Stimulated activated CD4-positive, alpha-beta T cell treated with anti-CD3 and anti-CD28 coated beads, Interleukin-15, amount 100 ng/mL, for 24 hours (primary cell): ENCODE measurements around the gene GRIN1.

ENCODE experiments used
- DNase-seq: peaks from one replicate; pipeline ENCODE4 v3.0.0-alpha.2; 2020

Gene GRIN1

DNA sequence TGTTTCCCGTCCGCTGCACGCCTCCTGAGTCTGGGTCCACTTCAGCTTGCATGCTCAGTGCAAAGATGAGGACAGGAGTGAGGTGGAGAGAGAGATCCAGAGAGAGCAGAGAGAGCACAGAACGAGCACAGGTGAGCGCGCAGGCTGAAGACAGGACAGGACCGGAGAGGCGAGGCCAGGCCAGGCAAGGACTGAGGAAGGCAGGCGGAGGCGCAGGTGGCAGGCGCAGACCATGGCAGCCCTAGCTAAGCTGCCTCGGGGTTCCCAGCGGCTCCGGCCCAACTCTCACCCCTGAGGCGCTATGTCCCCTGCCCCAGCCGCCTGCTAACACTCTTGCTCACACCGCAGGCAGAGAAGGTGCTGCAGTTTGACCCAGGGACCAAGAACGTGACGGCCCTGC is 9.7 kb downstream of the GRIN1 start:
- DNase-seq, result no peak

DNA sequence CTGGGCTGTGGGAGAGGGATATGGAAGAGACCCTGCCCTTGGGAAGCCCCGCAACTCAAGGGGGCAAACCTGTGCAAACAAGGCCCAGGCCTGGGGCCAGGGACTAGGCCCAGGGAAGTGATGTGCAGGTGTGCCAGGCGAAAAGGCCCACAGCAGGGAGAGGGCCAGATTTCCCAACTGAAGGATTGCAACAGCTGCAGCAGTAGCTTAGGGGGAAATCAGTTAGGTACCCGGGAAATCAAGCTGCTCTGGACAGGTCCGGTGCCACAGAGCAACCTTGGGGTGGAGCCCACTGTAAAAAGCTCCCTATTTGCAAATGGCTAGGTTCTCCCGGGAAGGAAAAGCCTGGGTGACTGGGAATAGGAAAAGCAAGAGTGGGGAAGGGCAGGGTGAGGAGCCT is 10.4 kb downstream of the GRIN1 start:
- no peak for DNase-seq

DNA sequence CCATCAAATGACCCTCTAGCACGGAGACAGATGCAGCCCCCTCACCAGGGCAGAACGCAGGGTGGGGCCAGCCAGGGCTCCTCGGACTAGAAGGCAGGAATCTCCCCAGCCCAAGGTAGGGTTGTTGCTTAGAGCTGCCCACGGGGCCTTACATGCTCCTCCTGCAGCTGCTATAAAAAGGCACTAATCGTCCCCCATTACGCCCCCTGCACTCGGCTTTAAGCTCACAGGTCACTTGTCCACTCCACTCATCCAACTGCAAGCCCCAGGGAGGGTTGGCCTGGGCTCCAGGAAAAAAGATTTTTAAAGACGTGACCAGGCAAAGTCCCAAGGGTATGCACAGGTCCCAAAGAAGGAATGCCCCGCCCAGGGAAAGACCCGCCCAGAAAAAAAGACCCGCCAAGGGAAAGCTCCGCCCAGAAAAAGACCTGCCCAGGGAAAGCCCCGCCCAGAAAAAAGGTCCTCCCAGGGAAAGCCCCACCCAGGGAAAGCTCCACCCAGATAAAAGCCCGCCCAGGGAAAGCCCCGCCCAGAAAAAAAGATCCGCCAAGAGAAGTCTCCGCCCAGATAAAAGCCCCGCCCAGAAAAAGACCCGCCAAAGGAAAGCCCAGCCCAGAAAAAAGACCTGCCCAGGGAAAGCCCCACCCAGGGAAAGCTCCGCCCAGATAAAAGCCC is 11.1 kb downstream of the GRIN1 start:
- DNase-seq, result peak; percentile 57

DNA sequence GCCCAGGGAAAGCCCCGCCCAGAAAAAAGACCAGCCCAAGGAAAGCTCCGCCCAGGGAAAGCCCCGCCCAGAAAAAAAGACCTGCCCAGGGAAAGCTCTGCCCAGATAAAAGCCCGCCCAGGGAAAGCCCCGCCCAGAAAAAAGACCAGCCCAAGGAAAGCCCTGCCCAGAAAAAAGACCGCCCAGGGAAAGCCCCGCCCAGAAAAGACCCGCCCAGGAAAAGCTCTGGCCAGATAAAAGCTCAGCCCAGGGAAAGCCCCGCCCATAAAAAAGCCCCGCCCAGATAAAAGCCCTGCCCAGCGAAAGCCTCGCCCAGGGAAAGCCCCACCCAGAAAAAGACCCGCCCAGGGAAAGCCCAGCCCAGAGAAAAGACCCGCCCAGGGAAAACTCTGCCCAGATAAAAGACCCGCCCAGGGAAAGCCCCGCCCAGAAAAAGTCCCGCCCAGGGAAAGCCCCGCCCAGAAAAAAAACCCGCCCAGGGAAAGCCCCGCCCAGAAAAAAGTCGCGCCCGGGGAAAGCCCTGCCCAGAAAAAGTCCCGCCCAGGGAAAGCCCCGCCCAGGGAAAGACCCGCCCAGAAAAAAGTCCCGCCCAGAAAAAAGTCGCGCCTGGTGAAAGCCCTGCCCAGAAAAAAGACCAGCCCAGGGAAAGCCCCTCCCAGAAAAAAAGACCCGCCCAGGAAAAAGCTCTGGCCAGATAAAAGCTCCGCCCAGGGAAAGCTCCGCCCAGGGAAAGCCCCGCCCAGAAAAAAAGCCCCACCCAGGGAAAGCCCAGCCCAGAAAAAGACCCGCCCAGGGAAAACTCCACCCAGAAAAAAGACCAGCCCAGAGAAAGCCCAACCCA is 11.9 kb downstream of the GRIN1 start:
- peak; percentile 71 for DNase-seq

DNA sequence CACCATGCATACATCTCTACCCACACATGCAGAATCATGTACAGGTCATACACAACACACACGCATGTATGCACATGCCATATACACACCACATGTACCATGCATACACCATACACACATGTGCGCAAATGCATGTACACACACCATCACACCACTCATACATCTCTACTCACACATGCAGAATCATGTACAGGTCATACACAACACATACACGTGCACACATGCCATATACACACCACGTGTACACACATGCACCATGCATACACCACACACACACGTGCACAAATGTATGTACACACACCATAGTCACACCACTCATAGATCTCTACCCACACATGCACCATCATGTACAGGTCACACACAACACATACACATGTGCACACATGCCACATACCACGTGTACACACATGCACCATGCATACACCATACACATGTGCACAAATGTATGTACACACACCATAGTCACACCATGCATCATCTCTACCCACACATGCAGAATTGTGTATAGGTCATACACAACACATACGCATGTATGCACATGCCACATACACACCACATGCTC is 14.0 kb downstream of the GRIN1 start:
- DNase-seq, result no peak

DNA sequence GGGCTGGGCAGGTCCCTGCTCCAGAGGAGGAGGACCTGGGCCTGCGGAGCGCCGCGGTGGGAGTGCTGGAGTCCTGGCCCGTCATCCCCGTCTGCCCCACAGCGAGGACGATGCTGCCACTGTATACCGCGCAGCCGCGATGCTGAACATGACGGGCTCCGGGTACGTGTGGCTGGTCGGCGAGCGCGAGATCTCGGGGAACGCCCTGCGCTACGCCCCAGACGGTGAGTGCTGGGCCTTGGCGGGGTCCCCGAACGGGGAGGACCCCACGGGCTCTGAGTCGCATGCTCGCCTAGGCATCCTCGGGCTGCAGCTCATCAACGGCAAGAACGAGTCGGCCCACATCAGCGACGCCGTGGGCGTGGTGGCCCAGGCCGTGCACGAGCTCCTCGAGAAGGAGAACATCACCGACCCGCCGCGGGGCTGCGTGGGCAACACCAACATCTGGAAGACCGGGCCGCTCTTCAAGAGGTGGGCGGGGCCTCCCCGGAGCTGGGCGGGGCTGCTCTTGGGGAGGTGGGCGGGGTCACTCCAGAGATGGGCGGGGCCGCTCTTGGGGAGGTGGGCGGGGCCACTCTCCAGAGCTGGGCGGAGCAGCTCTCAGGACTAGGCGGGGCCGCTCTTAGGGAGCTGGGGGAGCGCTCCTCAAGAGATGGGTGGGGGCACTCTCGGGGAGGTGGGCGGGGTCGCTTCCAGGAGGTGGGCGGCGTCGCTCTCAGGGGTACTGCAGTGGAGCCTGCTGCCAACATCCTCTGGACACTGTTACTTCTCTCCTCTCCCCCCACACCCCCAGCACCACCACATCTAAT is 17.8 kb downstream of the GRIN1 start:
- peak; percentile 72 for DNase-seq

DNA sequence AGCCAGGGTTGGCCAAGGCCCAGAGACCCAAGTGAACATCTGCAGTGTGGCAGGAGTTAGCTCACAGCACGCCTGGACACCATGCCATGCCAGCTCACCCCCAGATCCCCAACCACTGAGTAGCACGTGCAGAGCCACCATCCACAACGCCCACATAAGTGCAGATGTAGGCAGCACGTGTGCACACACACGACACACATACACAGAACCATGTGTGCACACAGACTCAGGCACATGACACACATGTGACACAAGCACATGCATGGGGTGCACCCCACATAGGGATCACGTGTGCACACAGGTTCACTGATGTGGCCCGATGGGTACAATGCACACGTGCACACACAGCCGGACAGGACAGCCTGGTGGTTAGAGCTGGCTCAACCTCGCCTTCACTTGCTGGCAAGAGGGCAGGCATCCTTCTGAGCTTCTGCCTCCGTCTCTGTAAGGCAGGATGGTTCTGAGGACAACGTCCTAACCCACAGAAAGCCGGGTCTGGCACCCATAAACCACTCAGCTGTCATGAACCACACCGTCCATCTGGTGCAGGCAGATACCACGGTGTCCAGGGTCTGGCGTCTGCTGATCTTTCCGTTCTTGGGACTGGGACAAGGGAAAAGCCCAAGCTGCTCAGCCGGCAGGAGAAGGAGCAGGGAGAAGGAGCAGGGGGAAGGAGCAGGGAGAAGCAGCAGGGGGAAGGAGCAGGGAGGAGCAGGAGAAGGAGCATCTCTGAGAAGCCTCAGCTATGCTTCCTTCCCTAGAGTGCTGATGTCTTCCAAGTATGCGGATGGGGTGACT is 18.9 kb downstream of the GRIN1 start:
- DNase-seq, result no peak

DNA sequence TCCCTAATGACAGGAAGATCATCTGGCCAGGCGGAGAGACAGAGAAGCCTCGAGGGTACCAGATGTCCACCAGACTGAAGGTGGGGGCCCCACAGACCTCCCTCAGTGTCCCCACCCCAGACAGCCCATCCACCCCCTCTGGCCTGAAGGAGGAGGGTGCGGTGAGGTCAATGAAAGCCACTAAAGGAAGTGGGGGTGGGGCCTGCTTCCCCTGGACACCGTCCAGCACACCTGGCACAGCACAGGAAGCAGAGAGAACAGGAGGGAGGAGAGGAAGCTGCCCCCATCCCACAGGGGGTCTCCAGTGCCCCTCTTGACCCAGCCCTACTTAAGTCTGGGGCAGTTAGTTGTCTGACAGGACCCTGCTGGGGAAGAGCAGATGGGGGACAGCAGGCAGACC is 19.7 kb downstream of the GRIN1 start:
- DNase-seq, result no peak

DNA sequence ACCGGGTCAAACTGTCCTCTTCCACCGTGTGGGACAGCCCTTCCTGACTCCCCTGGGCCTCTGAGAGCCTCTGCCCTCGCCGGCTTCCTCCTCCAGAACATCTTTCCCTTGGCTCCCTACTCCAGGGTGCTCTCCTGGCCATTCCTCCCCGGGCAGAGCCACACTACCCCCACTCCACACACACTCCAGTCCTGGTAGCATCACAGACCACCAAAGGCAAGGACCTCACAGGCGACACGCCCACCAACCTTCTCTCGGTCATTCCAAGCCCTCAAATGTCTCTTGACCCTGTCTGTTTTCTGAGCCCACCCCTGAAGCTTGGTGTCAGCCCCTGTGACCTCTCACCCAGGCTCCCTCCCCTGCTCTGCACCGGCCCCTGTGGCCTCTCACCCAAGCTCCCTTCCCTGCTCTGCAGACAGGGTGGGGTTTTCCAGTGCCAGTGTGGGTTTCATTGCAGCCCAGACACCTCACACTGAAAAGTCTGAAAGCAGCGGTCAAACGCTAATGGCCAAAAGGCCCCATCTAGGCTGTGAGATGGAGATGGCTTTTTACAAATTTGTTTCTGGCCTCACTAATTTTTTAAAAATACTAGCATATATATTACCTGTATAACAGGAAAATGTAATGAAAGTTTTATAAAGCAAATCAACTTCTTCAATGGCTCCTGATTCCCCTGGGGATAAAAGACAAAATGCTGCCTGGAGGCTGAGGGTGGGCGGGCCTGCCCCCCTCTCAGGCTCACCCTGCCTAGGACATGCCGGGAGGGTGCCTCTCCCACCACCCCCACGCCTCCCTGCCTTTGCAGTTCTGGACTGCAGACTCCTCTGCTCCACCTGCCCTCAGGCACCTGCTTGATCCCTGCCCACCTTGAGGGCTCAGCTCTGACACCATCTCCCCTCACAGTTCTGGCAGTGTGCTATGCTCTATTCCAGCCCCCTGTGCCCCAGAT is 20.4 kb downstream of the GRIN1 start:
- no peak for DNase-seq

DNA sequence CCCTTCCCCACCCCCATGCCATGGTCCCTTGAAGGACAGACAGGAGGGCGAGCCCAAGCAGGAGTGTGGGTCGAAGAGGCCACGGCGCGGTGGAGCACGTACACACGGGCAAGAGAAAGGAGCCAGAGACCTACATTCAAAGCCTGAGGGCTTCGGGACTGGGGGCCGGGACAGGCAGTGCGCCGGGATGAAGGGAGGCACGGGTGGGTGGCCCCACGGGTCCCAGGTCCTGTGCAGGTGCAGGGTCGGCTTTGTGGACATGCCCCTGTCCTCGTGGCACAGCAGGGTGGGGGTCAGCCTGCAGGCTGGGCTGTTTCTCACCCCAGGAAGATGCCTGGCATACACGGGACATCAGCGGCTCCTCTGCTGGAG is 21.1 kb downstream of the GRIN1 start:
- no peak for DNase-seq

DNA sequence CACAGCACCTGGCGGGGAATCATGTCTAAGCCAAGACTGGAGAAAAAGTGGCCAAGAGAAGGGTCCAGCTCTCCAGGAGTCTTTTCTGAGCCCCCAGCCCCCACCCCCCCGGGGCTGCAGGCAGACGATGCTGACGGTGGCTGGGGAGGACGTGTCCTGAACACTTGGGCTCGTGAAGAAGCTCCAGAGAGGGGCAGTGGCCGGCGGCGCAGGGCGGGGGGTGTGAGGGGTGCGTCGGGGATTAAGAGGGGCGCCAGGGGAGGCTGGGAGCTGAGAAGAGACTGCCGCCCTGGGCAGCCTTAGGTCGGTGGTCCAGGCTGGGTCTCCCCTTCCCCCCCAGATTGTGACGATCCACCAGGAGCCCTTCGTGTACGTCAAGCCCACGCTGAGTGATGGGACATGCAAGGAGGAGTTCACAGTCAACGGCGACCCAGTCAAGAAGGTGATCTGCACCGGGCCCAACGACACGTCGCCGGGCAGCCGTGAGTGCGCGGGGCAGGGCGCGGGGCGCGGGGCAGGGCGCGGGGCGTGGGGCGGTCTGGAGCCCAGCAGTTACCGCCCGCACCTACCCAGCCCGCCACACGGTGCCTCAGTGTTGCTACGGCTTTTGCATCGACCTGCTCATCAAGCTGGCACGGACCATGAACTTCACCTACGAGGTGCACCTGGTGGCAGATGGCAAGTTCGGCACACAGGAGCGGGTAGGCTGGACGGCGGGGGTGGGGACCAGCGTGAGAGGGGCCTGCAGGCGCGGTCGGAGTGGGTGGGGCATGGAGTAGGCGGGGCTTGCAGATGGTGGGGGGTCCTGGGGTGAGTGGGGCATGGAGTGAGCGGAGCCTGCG is 22.0 kb downstream of the GRIN1 start:
- DNase-seq, result no peak

DNA sequence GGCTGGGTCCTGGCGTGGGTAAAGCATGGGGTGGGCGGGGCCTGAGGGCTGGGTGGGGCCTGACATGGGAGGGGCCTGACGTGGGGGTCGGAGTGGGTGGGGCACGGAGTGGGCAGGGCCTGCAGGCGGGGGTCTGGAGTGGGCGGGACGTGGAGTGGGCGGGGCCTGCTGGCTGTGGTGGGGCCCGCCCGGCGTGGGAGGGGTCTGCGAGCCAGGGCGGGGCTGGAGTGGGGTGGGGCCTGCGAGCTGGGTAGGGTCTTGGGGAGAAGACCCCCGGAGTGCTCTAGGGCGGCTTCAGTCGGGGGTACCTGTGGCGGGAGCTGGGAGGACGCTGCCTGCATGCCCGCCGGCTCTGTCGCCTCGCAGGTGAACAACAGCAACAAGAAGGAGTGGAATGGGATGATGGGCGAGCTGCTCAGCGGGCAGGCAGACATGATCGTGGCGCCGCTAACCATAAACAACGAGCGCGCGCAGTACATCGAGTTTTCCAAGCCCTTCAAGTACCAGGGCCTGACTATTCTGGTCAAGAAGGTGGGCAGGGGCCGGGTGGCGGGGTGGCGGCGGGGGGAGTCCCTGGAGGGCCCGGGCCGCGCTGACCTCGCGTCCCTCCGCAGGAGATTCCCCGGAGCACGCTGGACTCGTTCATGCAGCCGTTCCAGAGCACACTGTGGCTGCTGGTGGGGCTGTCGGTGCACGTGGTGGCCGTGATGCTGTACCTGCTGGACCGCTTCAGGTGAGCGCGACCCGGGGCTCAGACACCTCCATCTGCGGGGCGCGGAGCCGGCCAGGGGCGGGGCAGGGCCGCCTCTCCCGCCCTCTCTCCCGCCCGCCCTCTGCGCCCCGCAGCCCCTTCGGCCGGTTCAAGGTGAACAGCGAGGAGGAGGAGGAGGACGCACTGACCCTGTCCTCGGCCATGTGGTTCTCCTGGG is 22.9 kb downstream of the GRIN1 start:
- DNase-seq, result no peak

DNA sequence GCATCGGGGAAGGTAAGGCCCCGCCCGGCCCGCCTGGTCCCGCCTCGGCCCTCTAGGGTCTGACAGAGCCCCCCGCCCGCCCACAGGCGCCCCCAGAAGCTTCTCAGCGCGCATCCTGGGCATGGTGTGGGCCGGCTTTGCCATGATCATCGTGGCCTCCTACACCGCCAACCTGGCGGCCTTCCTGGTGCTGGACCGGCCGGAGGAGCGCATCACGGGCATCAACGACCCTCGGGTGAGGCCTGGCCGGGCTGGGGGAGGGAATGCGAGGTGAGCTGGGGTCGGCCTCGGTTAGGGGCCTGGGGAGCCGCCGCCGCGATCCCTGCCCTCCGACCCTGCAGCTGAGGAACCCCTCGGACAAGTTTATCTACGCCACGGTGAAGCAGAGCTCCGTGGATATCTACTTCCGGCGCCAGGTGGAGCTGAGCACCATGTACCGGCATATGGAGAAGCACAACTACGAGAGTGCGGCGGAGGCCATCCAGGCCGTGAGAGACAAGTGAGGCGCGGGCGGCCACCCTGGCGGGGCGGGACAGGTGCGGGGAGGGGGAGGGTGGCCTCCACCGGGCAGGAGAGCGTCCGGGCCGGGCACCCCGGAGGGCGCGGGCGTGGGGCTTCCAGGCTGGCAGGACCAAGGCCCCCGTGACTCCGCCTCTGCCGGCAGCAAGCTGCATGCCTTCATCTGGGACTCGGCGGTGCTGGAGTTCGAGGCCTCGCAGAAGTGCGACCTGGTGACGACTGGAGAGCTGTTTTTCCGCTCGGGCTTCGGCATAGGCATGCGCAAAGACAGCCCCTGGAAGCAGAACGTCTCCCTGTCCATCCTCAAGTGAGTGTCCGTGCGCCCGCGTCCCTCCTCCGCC is 23.8 kb downstream of the GRIN1 start:
- DNase-seq, result no peak

DNA sequence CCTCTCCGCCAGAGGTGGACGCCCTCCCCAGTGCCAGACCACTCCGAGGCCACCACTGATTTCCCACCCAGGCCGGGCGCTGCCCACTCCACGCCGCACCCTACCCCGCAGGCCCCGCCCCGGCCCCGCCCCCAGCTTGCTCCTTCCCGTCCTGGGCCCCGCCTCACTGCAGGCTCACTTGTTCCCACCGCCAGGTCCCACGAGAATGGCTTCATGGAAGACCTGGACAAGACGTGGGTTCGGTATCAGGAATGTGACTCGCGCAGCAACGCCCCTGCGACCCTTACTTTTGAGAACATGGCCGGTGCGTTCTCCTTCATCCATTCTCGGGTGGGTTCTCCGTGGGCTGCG is 24.4 kb downstream of the GRIN1 start:
- DNase-seq, result no peak

DNA sequence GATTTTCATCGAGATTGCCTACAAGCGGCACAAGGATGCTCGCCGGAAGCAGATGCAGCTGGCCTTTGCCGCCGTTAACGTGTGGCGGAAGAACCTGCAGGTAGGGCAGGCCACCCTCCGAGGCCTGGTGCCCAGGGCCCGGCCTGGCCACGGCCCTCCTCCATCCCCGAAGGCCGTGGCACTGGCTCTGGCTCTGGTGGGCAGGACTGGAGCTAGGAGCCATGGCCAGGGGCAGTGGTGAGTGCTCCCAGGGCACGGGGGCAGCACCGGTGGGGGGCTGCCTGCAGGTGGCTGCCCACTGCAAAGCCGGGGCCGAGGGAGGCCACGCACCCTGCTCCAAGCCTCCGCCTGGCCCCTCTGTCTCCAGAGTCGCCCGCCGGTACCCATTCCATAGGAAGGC is 24.9 kb downstream of the GRIN1 start:
- no peak for DNase-seq

DNA sequence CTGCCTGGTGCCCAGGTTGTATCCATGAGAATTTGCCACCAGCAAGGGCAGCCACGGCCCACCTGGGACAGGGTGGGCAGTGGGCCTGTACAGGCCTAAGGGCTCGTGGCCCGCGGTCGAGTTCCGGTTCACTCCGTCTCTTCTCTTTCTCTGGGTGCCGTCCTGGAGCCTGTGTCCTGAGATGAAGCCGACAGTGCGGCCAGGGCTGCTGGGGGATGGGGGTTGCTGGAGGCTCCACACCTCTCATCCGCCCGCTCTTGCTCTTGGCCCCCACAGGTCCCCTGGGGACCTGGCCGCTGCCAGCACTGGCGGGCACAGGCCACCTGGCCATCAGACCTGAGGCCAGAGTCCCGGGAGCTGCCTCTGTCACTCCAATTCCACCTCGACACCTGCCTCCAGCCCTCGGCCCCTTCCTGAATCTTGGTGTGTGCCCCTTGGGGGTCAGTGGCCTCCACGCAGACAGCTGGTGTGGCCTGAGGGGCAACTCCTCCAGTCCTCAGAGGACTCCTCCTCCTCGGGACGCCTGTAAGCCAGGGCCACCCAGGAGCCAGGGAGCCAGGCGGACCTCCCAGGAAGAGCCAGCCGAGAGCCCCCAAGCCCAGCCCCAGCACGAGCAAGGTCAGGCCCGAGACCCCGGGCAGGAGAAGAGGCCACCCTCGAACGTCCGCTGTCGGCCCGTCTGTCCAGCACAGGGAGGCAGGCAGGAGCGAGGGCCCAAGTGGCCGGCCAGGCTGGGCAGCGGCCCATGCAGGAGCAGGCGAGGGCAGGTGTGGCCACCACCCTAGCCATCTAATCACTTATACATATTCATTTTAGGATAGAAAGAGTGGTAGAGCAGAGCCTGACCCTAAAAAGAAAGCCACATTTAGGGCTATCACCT is 25.7 kb downstream of the GRIN1 start:
- DNase-seq, result no peak

DNA sequence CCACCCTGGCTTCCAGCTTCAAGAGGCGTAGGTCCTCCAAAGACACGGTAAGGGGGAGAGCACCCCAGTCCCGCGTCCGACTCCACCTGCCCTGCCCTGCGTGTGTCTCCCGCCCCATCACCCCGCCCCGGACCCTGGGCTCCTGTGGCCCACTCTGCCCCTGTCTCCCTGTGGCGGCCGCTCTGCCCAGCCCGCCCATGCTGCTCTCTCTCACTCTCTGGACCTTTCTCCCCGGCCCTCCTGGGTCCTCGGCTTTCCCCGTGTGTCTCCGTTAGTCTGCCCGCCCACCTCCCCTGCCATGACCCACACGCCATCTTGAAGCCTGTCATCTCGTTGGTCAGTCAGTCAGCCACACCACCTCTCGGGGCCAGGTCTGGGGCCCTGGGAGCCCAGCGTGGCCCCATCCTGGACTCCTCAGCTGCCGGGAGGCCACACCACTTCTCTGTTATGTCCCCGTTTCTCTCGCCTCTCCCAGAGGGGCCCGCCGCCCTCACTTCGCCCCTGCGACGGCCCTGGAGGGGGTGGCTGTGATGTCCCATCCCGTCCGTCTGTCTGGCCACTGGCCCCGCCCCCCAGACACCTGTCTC is 26.4 kb downstream of the GRIN1 start:
- DNase-seq, result no peak
